K562 (cell line): ENCODE data around the gene GDF2. TPM values are rescaled to one million over a fixed set of nuclear protein-coding genes. Genes with fewer than 3 reads are reported as not detected.

Source experiments
- ATAC-seq: fragments of 200-7000 bp; cut with Tn5 transposase; 3 replicates; pipeline ENCODE4 v1.9.1; 2020; ENCODE audit warnings: moderate library complexity
- BruUV-seq: library from RNA; stranded (reverse); fragments of 400-500 nt; replicated peaks from 2 replicates; lab custom pipeline; 2021; lab: Mats Ljungman, UMichigan
- CTCF ChIA-PET: fragments of 300-600 bp; formaldehyde crosslinking; extraction: SDS; loops from one replicate; lab custom pipeline; 2021; ENCODE audit warnings: low intra/inter-chr PET ratio; lab: Yijun Ruan, JAX
- POLR2A ChIA-PET: fragments of 300-600, 350-650 bp; sonication (Branson Sonifier 250); formaldehyde crosslinking; extraction: SDS; loops from one replicate; lab custom pipeline; 2021; ENCODE audit warnings: antibody characterized with exemption, inconsistent platforms; lab: Yijun Ruan, JAX
- DNase-seq, 4 experiments: peaks; one replicate each; pipeline versions ENCODE4 v3.0.0 to v3.0.0-alpha.2; 2011 to 2018; ENCODE audit warnings: low spot score in 3 of 4, mixed read lengths in 3 of 4; ENCODE audit errors: extremely low read depth in 1 of 4
- FAIRE-seq: peaks from 2 replicates; lab custom pipeline; 2011; peaks lifted over from hg19 to GRCh38; lab: Jason Lieb, UNC
- H2AFZ ChIP-seq: 2 replicates; pipeline ENCODE4 v1.6.0; 2011; ENCODE audit warnings: low read depth, low read length, control low read depth, inconsistent platforms
- H3K27ac ChIP-seq: fragments of 200-600 bp; 3 replicates; pipeline ENCODE4 v1.8.0; 2011; ENCODE audit warnings: low read depth, mild to moderate bottlenecking, control low read depth, inconsistent platforms, low read length, moderate library complexity, mixed read lengths; ENCODE audit errors: extremely low read depth
- H3K27me3 ChIP-seq, 2 experiments: fragments of 300-600 bp in 1 of 2; 2 replicates in 1 of 2; 3 replicates in 1 of 2; pipeline versions ENCODE4 v1.6.0 to v1.8.0; 2011; ENCODE audit warnings: inconsistent platforms in 2 of 2, low read length in 2 of 2, mild to moderate bottlenecking in 1 of 2, mixed read lengths in 1 of 2, moderate library complexity in 1 of 2; ENCODE audit not compliant: control insufficient read depth in 2 of 2, insufficient read depth in 2 of 2
- H3K36me3 ChIP-seq: fragments of 300-600 bp; 3 replicates; pipeline ENCODE4 v1.8.0; 2011; ENCODE audit warnings: mild to moderate bottlenecking, low read length, inconsistent platforms; ENCODE audit not compliant: control insufficient read depth, insufficient read depth
- H3K4me1 ChIP-seq, 2 experiments: fragments of 200-600 bp in 1 of 2; replicated peaks in 1 of 2; 2 replicates in 1 of 2; 3 replicates in 1 of 2; pipeline versions ENCODE4 v1.5.1 to v1.8.0; 2011; ENCODE audit warnings: inconsistent platforms in 2 of 2, low read length in 2 of 2, mild to moderate bottlenecking in 1 of 2, mixed read lengths in 1 of 2, moderate library complexity in 1 of 2; ENCODE audit not compliant: control insufficient read depth in 2 of 2, insufficient read depth in 2 of 2
- H3K4me2 ChIP-seq: 2 replicates; pipeline ENCODE4 v1.6.1; 2011; ENCODE audit warnings: low read length, control low read depth, inconsistent platforms, mixed read lengths; ENCODE audit not compliant: insufficient read depth
- H3K4me3 ChIP-seq: fragments of 200-600 bp; sonication (generic), shearing (Covaris generic); 2 replicates; pipeline ENCODE4 v1.5.1; 2016; ENCODE audit warnings: control low read depth, inconsistent platforms
- H3K79me2 ChIP-seq: fragments of 200-600 bp; 3 replicates; pipeline ENCODE4 v1.8.0; 2011; ENCODE audit warnings: low read length, inconsistent platforms; ENCODE audit not compliant: control insufficient read depth, insufficient read depth
- H3K9ac ChIP-seq, 2 experiments: 2 replicates each; pipeline versions ENCODE4 v1.6.0 to v1.6.1; 2011; ENCODE audit warnings: low read depth in 2 of 2, low read length in 2 of 2, control low read depth in 1 of 2, inconsistent platforms in 1 of 2, mild to moderate bottlenecking in 1 of 2, mixed read lengths in 1 of 2; ENCODE audit not compliant: insufficient read depth in 1 of 2
- H3K9me1 ChIP-seq: one replicate; pipeline ENCODE4 v1.6.0; 2011; ENCODE audit warnings: inconsistent platforms, mild to moderate bottlenecking, low read length, moderate library complexity; ENCODE audit not compliant: control insufficient read depth, insufficient read depth
- H3K9me3 ChIP-seq: replicated peaks from 2 replicates; pipeline ENCODE4 v1.5.1; 2011; ENCODE audit warnings: low read depth, low read length, inconsistent platforms; ENCODE audit not compliant: control insufficient read depth, insufficient read depth
- H4K20me1 ChIP-seq: replicated peaks from 2 replicates; pipeline ENCODE4 v1.6.1; 2011; ENCODE audit warnings: low read length, inconsistent platforms, mixed read lengths; ENCODE audit not compliant: control insufficient read depth, insufficient read depth
- CBX5 ChIP-seq: IDR thresholded peaks from 2 replicates; pipeline ENCODE4 v1.6.1; 2014; ENCODE audit warnings: low read depth, borderline replicate concordance
- HDAC2 ChIP-seq: fragments of 450-650 bp; IDR thresholded peaks from 2 replicates; pipeline ENCODE4 v1.6.1; 2016; ENCODE audit warnings: mild to moderate bottlenecking
- MEF2A ChIP-seq: IDR thresholded peaks from 2 replicates; pipeline ENCODE4 v1.6.1; 2011; ENCODE audit warnings: low read depth, mild to moderate bottlenecking, low read length, moderate library complexity; ENCODE audit not compliant: control insufficient read depth
- PCBP2 ChIP-seq: fragments of 200-400 bp; formaldehyde crosslinking; IDR thresholded peaks from 2 replicates; pipeline ENCODE4 v1.6.1; 2018; ENCODE audit warnings: low read length, low read depth, mild to moderate bottlenecking, moderate library complexity; ENCODE audit not compliant: poor library complexity, severe bottlenecking
- RBM14 ChIP-seq: fragments of 200-400 bp; formaldehyde crosslinking; IDR thresholded peaks from 2 replicates; pipeline ENCODE4 v1.6.1; 2018; ENCODE audit warnings: low read depth, mild to moderate bottlenecking, low read length, moderate library complexity, borderline replicate concordance; ENCODE audit not compliant: insufficient read depth
- SMARCC2 ChIP-seq: fragments of 450-650 bp; IDR thresholded peaks from 2 replicates; pipeline ENCODE4 v1.6.1; 2017; ENCODE audit warnings: antibody characterized with exemption, moderate library complexity, mild to moderate bottlenecking, low read depth
- TAF1 ChIP-seq: IDR thresholded peaks from 2 replicates; pipeline ENCODE4 v1.6.1; 2011; ENCODE audit warnings: mild to moderate bottlenecking, low read length, moderate library complexity; ENCODE audit not compliant: insufficient read depth, control insufficient read depth, severe bottlenecking; ENCODE audit errors: extremely low read depth
- TBP ChIP-seq: optimal IDR thresholded peaks from 2 replicates; pipeline ENCODE3; 2011; ENCODE audit warnings: low read depth, low read length, improper control_type of control experiment
- ZBTB8A ChIP-seq: fragments of 450-650 bp; IDR thresholded peaks from 2 replicates; pipeline ENCODE4 v1.6.1; 2018; ENCODE audit warnings: mild to moderate bottlenecking, moderate library complexity; ENCODE audit not compliant: partially characterized antibody
- WGBS: fragments of 100-300 bp; shearing (Covaris generic); methylation state at CpG from one replicate; pipeline ENCODE4 v1.1.6; 2016; ENCODE audit warnings: low coverage, mixed read lengths; ENCODE audit not compliant: insufficient coverage; ENCODE audit errors: missing lambda C conversion rate; 5-methylcytosine and 5-hydroxymethylcytosine counted together
- in situ Hi-C: fragments of 300-500 bp; cut with MboI; formaldehyde crosslinking; loops from 4 replicates; pipeline ENCODE4 v1.15.0; 2018; ENCODE audit warnings: inconsistent platforms, mixed read lengths
- intact Hi-C: fragments of 100-400 bp; cut with micrococcal nuclease; formaldehyde crosslinking; loops from 2 replicates; pipeline ENCODE4 v1.14.2; 2022
- polyA plus RNA-seq, 8 experiments: library from polyadenylated mRNA; depleted of rRNA in 4 of 8; stranded (reverse) in 5 of 8; unstranded in 3 of 8; fragments of >200 nt; fragmentation: Nextera tagmentation in 2 of 8; fragmentation: Illumina TruSeq in 1 of 8; extraction: Ambion mirVana in 2 of 8; extraction: Trizol in 1 of 8; gene quantifications; 2 replicates each; pipeline versions ENCODE4 v1.2.1 to v1.2.3, GENCODE V29; 2011 to 2014; ENCODE audit warnings: inconsistent platforms in 1 of 8, missing spikeins in 1 of 8
- total RNA-seq, 7 experiments: library from RNA; depleted of rRNA in 6 of 7; stranded (reverse); fragments of >200 nt in 6 of 7; fragmentation: Illumina TruSeq in 2 of 7; extraction: Trizol in 2 of 7; gene quantifications; 2 replicates each; pipeline versions ENCODE4 v1.2.1 to v1.2.3, GENCODE V29; 2011 to 2021; ENCODE audit warnings: low replicate concordance in 1 of 7

The GDF2 gene
- total and polyA plus RNA-seq, 9 of the 15 experiments (the other 6 are each of a cell fraction or from before 2014, with no cell fraction given) = 0.08 to 0.58 (median 0.27) TPM; not detected in 2

- Histone ChIP-seq H3K27ac (no peak overlapping the region), H3K79me2 (no peaks in the 10 kb centered on the region), H3K9me3 (no peaks in the 10 kb centered on the region), H4K20me1 (peaks cover 5% of the 10 kb centered on the region; the same call in 1 of the 2 replicates), H3K36me3 (no peaks in the 10 kb centered on the region), H3K4me3 (no peak overlapping the region), H3K27me3 (peaks cover 0 to 6% of the 10 kb centered on the region in 2 experiments; a peak in 3 of 5 replicates), H3K4me2 (no peak overlapping the region), H3K9me1 (no peaks in the 10 kb centered on the region), H3K9ac (peak overlapping the region in 1 of 2 experiments; percentile 22; a peak in 1 of 4 replicates), H2AFZ (no peak overlapping the region), H3K4me1 (peaks cover 9 to 23% of the 10 kb centered on the region in 2 experiments; a peak in 3 of 5 replicates)
- DNase-seq = no peak
- FAIRE-seq = no peak
- ATAC-seq = no peak
- ChIA-PET CTCF (interaction anchor here (0.6 to 2.3 kb wide), 5 partner anchors 28 to 318 kb away, joined by 3 to 10 read pairs (median 6); no protein-coding TSS in a partner anchor), POLR2A (interaction anchor here (1.1 kb wide), 1 partner anchor 265 kb away, joined by 3 read pairs; no protein-coding TSS in a partner anchor)
- in situ Hi-C loops (loop anchor here (10.0 kb wide), 1 partner anchor 278 kb away; no protein-coding TSS in a partner anchor), intact Hi-C loops (loop anchor here (1.0 to 5.0 kb wide), 3 partner anchors 50 to 288 kb away; no protein-coding TSS in a partner anchor)
- BruUV-seq = no TSS peak
- 16% methylated on average over 7 of the region's 7 CpGs for WGBS
- no peak for TF ChIP-seq TBP
- TF ChIP-seq SMARCC2 = no peak
- no peak for TF ChIP-seq TAF1
- TF ChIP-seq CBX5 = no peak
- no peak for TF ChIP-seq MEF2A
- TF ChIP-seq RBM14 = no peak
- TF ChIP-seq PCBP2 = no peak
- no peak for TF ChIP-seq ZBTB8A
- no peak for TF ChIP-seq HDAC2
These were observed 9.6 kb upstream of the GDF2 start for GRCh38 chr10:47312663-47312995.
